ENCODE measurements around the gene DAND5.

DNA sequence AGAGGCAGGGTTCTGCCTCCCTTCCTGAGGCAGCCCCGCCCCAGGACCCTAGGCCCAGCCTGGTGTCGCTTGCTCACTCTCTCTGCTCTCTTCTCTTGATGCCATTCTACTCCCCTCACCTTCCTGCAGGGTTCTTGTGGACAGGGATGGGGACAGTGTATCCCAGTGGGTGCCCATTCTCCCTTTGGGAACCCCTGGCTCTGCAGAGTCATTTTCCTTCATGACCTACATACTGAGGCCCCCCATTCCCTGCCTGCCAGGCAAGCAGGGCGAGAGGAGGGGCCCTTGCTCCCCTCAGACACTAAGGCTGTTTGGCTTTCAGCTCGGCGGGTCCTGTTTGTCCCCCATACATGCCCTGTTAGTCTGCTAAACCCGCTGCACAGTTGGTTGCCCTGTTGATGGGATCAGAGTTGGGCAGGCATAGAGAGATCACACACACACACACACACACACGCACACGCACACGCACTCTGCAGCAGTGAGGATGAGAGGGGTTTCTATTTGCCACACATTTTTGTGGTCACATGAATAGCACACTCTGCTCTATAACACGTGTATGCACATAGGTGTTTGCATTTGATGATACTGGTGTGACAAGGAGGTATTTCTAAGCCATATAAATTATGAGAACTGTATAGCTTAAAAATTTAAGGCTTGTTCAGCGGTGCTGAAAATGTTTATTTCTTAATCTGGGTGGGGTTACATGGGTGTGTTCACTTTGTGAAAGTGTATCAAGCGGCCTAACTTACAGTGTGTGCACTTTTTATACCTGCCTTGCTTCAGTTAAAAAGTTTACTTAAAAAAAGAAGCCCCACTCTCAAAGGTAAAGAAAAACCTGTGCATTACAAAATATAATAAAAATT lies 46.2 kb downstream of the DAND5 start:
- TF ChIP-seq, protein P1, sequence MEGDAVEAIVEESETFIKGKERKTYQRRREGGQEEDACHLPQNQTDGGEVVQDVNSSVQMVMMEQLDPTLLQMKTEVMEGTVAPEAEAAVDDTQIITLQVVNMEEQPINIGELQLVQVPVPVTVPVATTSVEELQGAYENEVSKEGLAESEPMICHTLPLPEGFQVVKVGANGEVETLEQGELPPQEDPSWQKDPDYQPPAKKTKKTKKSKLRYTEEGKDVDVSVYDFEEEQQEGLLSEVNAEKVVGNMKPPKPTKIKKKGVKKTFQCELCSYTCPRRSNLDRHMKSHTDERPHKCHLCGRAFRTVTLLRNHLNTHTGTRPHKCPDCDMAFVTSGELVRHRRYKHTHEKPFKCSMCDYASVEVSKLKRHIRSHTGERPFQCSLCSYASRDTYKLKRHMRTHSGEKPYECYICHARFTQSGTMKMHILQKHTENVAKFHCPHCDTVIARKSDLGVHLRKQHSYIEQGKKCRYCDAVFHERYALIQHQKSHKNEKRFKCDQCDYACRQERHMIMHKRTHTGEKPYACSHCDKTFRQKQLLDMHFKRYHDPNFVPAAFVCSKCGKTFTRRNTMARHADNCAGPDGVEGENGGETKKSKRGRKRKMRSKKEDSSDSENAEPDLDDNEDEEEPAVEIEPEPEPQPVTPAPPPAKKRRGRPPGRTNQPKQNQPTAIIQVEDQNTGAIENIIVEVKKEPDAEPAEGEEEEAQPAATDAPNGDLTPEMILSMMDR (conservative IDR thresholded peaks at IDR 0.05; ENCODE audit: low read length): no peak
- TF ChIP-seq EZH2phosphoT487 (IDR thresholded peaks at IDR 0.05; ENCODE audit: borderline replicate concordance): no peak
